SU-DHL-6 (cell line): ENCODE results near the gene DIPK1B.

ENCODE experiments used
- EZH2phosphoT487 ChIP-seq: fragments of 200-600 bp; sonication (generic), shearing (Covaris generic); conservative IDR thresholded peaks from 2 replicates; pipeline ENCODE4 v1.6.1; 2018; ENCODE audit warnings: mild to moderate bottlenecking, antibody characterized with exemption, low read length, moderate library complexity, mixed read lengths
- TF ChIP-seq, protein P1 (sequence below): fragments of 200-600 bp; sonication (generic); IDR thresholded peaks from one replicate; pipeline ENCODE4 v1.5.1; 2017; ENCODE audit warnings: antibody characterized with exemption, mild to moderate bottlenecking, low read length, moderate library complexity; ENCODE audit not compliant: insufficient read depth, poor library complexity, severe bottlenecking

DNA sequence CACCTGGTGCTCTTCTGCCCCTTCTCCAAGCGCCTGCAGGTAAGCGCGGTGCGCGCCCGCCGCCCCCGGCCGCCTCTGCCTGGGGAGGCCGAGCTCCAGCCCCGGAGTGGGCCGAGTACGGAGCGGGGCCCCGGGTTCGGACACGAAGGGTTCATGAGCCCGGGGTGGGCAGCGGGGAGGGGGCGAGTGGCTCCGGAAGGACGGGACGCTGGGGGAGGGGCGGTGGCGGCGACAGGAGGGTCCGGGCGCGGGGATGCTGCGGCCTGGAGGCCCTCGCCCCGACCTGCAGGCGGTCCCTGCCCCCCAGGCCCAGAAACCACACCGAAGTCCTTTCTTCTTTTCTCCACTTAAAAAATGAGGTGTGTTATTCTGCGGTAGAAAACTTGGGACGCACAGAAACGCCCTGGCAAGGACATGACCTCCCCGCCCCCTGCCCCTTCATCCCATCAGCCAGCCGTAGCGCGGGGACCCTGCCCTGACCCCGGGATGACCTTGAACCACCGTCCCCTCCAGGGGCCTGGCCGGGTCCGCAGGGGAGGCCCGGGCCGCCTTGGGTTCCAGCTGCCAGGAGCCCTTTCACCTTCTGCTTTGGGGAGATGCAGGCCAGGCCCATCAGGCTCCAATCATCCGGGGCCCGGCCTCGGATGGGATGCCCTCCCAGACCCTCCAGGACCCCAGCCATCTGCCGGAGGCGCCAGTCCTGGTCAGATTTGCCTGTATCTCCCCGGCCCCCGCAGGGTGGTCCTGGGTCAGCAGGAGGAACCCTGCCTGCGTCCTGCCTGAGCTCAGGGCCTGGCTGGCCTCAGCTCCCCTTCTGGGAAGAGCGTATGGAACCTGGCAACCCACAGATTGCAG, 545 bp downstream of the DIPK1B start:
- TF ChIP-seq, protein P1, sequence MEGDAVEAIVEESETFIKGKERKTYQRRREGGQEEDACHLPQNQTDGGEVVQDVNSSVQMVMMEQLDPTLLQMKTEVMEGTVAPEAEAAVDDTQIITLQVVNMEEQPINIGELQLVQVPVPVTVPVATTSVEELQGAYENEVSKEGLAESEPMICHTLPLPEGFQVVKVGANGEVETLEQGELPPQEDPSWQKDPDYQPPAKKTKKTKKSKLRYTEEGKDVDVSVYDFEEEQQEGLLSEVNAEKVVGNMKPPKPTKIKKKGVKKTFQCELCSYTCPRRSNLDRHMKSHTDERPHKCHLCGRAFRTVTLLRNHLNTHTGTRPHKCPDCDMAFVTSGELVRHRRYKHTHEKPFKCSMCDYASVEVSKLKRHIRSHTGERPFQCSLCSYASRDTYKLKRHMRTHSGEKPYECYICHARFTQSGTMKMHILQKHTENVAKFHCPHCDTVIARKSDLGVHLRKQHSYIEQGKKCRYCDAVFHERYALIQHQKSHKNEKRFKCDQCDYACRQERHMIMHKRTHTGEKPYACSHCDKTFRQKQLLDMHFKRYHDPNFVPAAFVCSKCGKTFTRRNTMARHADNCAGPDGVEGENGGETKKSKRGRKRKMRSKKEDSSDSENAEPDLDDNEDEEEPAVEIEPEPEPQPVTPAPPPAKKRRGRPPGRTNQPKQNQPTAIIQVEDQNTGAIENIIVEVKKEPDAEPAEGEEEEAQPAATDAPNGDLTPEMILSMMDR: no peak
- no peak for TF ChIP-seq EZH2phosphoT487
